NCI-H2107 treated with DMSO at 0.1 percent for 48 hours (cell line): ENCODE data around the gene IP6K3.
A peak's percentile ranks its signal among the peaks of the same experiment; 100 is the strongest.

Source experiments
- DNase-seq: peaks from one replicate; lab custom pipeline; 2025; ENCODE audit not compliant: unreplicated experiment; lab: John Stamatoyannopoulos, UW

The IP6K3 gene

GRCh38 chr6:33778444-33779121, 31.9 kb upstream of the IP6K3 start:
- no peak for DNase-seq

- no peak for DNase-seq
Observed at GRCh38 chr6:33777398-33778388, 31.0 kb upstream of the IP6K3 start.

- DNase-seq = no peak
Observed at GRCh38 chr6:33776764-33777163, 30.1 kb upstream of the IP6K3 start.

- no peak for DNase-seq
Observed at GRCh38 chr6:33776186-33776585, 29.5 kb upstream of the IP6K3 start.

- DNase-seq = no peak
Observed at GRCh38 chr6:33774774-33775173, 28.1 kb upstream of the IP6K3 start.

GRCh38 chr6:33772902-33773472, 26.3 kb upstream of the IP6K3 start:
- no peak for DNase-seq

- DNase-seq = peak; percentile 16
Observed at GRCh38 chr6:33772082-33772830, 25.6 kb upstream of the IP6K3 start.

- peak; percentile 30 for DNase-seq
Observed at GRCh38 chr6:33771146-33772081, 24.7 kb upstream of the IP6K3 start.

GRCh38 chr6:33770833-33771145, 24.1 kb upstream of the IP6K3 start:
- DNase-seq = no peak

GRCh38 chr6:33770124-33770832, 23.6 kb upstream of the IP6K3 start:
- no peak for DNase-seq

- DNase-seq = no peak
Observed at GRCh38 chr6:33769248-33769821, 22.6 kb upstream of the IP6K3 start.

- DNase-seq = peak; percentile 22
Observed at GRCh38 chr6:33768644-33769120, 22.0 kb upstream of the IP6K3 start.

- no peak for DNase-seq
Observed at GRCh38 chr6:33766921-33767907, 20.5 kb upstream of the IP6K3 start.

GRCh38 chr6:33765368-33765767, 18.7 kb upstream of the IP6K3 start:
- DNase-seq = no peak

- no peak for DNase-seq
Observed at GRCh38 chr6:33764036-33764435, 17.3 kb upstream of the IP6K3 start.

- DNase-seq = no peak
Observed at GRCh38 chr6:33763483-33763882, 16.8 kb upstream of the IP6K3 start.

- no peak for DNase-seq
Observed at GRCh38 chr6:33762713-33763112, 16.0 kb upstream of the IP6K3 start.
